Chondrocyte (in vitro differentiated cells): ENCODE data around the gene FAT1. TPM values are rescaled to one million over a fixed set of nuclear protein-coding genes. Genes with fewer than 3 reads are reported as not detected.

Experiments
- DNase-seq: peaks from one replicate; pipeline ENCODE4 v3.0.0; 2021; ENCODE audit warnings: mixed read lengths, low spot score
- H3K27ac Mint-ChIP-seq: one replicate; pipeline ENCODE4 v1.8.0; 2021; ENCODE audit warnings: mild to moderate bottlenecking, moderate library complexity, mixed read lengths; ENCODE audit not compliant: unreplicated experiment
- H3K27me3 Mint-ChIP-seq: 2 replicates; pipeline ENCODE4 v1.8.0; 2021; ENCODE audit warnings: low read depth, mixed read lengths
- H3K36me3 Mint-ChIP-seq: 2 replicates; pipeline ENCODE4 v1.8.0; 2021; ENCODE audit warnings: low read depth, mixed read lengths
- H3K4me1 Mint-ChIP-seq: 2 replicates; pipeline ENCODE4 v1.8.0; 2021; ENCODE audit warnings: low read depth, mild to moderate bottlenecking, mixed read lengths
- H3K4me3 Mint-ChIP-seq: one replicate; pipeline ENCODE4 v1.8.0; 2021; ENCODE audit warnings: mild to moderate bottlenecking, moderate library complexity, mixed read lengths; ENCODE audit not compliant: unreplicated experiment
- H3K9me3 Mint-ChIP-seq: 2 replicates; pipeline ENCODE4 v1.8.0; 2021; ENCODE audit warnings: low read depth, mixed read lengths
- CTCF ChIP-seq: fragments of 200-600 bp; sonication (generic); IDR thresholded peaks from 2 replicates; pipeline ENCODE4 v1.5.0; 2021; ENCODE audit warnings: antibody characterized with exemption, mild to moderate bottlenecking, moderate library complexity
- total RNA-seq: library from RNA; stranded (reverse); gene quantifications from 3 replicates; pipeline ENCODE4 v1.2.1, GENCODE V29; 2021

Gene FAT1
- total RNA-seq, 1 donor from 2014 or later: 671 TPM

- peaks cover 37% of the 10 kb centered on the region for H3K4me1 Mint-ChIP-seq
Measured at GRCh38 chr4:186642998-186643397, 80.7 kb downstream of the FAT1 start.

DNA sequence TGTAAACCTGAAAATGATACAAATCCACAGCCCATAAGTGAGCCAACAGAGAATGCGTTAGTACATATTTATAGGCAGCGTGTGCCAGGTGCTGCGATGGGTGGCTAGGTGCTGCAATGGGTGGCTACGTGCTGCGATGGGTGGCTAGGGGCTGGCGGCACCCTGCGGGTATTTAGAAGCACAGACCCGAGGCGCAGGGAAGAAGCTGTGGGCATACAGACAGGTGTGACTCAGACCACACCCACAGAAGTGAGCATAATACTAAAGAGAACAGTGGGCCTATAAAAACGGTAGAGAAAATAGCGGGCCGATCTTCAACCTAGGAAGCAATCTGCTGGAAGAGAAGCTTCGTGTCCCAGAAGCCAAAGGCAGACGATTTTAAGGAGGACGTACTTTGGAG lies 81.1 kb downstream of the FAT1 start:
- Mint-ChIP-seq H3K9me3 (no peaks in the 10 kb centered on the region), H3K4me1 (peaks cover 33% of the 10 kb centered on the region), H3K4me3 (no peak overlapping the region), H3K27me3 (no peaks in the 10 kb centered on the region), H3K36me3 (peaks cover 27% of the 10 kb centered on the region), H3K27ac (peak overlapping the region; percentile 50)
- TF ChIP-seq CTCF: no peak
- DNase-seq: no peak

More at GRCh38 chr4:186642998-186643397, 80.7 kb downstream of the FAT1 start:
- H3K27ac Mint-ChIP-seq: peak overlapping the region; percentile 74
- H3K9me3 Mint-ChIP-seq: no peaks in the 10 kb centered on the region
- no peak overlapping the region for H3K4me3 Mint-ChIP-seq
- no peak for TF ChIP-seq CTCF
- H3K36me3 Mint-ChIP-seq: peaks cover 30% of the 10 kb centered on the region
- no peak for DNase-seq
- H3K27me3 Mint-ChIP-seq: no peaks in the 10 kb centered on the region

DNA sequence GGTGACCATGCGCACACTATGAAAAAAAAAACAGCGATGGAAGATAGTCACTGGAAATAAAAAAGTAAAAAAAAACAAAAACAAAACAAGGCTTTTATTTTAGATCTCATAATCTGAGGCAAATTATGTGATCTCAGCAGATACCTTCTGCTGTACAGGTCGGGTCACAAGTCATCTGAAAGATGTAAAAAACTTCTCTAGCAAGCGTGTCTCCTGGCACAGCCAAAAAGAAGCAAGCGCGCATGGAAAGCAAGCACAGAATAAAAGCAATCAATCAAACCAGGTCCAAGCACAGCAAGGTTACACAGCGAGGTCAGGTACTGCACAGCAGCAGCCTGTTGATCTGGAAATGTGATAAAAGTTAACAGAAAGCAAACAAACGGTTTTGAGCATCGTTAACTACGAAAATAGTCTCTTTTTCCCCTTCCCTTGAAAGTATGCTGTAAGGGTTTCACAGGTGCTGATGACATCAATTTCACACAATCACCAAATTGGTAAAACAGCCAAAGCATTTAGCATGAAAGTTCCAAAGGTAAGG lies 89.0 kb downstream of the FAT1 start:
- Mint-ChIP-seq H3K4me1 (peaks cover 3% of the 10 kb centered on the region), H3K27ac (no peak overlapping the region), H3K9me3 (no peaks in the 10 kb centered on the region), H3K36me3 (peaks cover 49% of the 10 kb centered on the region), H3K27me3 (no peaks in the 10 kb centered on the region), H3K4me3 (no peak overlapping the region)
- DNase-seq: no peak
- TF ChIP-seq CTCF: no peak

GRCh38 chr4:186633844-186634243 lies 89.8 kb downstream of the FAT1 start:
- Mint-ChIP-seq H3K9me3 (no peaks in the 10 kb centered on the region), H3K27me3 (no peaks in the 10 kb centered on the region), H3K4me3 (no peak overlapping the region), H3K4me1 (peaks cover 3% of the 10 kb centered on the region), H3K27ac (no peak overlapping the region), H3K36me3 (peaks cover 52% of the 10 kb centered on the region)
- no peak for TF ChIP-seq CTCF
- DNase-seq: no peak

- Mint-ChIP-seq H3K9me3 (no peaks in the 10 kb centered on the region), H3K4me3 (no peak overlapping the region), H3K27me3 (no peaks in the 10 kb centered on the region), H3K27ac (no peak overlapping the region), H3K4me1 (peaks cover 20% of the 10 kb centered on the region), H3K36me3 (peaks cover 53% of the 10 kb centered on the region)
- DNase-seq: no peak
- no peak for TF ChIP-seq CTCF
Measured at GRCh38 chr4:186630128-186630527, 93.5 kb downstream of the FAT1 start.
